ENCODE measurements around the gene HBG1.
"Not testable (repeated sequence)": the region's sequence is repeated elsewhere in the genome, so short reads cannot be mapped to it uniquely, and the experiment has no call there.

HBG1 gene

GRCh38 chr11:5250543-5251204, 1.0 kb upstream of the HBG1 start (continued):
- no peak for TF ChIP-seq CREB5 (CRISPR knock-in tag; IDR thresholded peaks at IDR 0.05; ENCODE audit: low read depth)

GRCh38 chr11:5248498-5248897, 1.2 kb downstream of the HBG1 start:
- not testable (repeated sequence) for ATAC-seq

GRCh38 chr11:5247472-5248192, 2.0 kb downstream of the HBG1 start:
- ATAC-seq = no peak
- TF ChIP-seq ZNF565 (CRISPR knock-in tag; conservative IDR thresholded peaks at IDR 0.05; ENCODE audit: low read depth) = no peak
- TF ChIP-seq OSR1 (CRISPR knock-in tag; IDR thresholded peaks at IDR 0.05) = no peak
- no peak for TF ChIP-seq ZNF8 (CRISPR knock-in tag; IDR thresholded peaks at IDR 0.05)

GRCh38 chr11:5246772-5247471, 2.7 kb downstream of the HBG1 start:
- no peak for TF ChIP-seq ISL1 (CRISPR knock-in tag; IDR thresholded peaks at IDR 0.05)
- TF ChIP-seq ZNF565 (CRISPR knock-in tag; conservative IDR thresholded peaks at IDR 0.05; ENCODE audit: low read depth) = no peak
- no peak for TF ChIP-seq ZFP30 (CRISPR knock-in tag; IDR thresholded peaks at IDR 0.05)
- no peak for TF ChIP-seq TSHZ2 (CRISPR knock-in tag; IDR thresholded peaks at IDR 0.05)
- TF ChIP-seq ZNF70 (CRISPR knock-in tag; IDR thresholded peaks at IDR 0.05) = no peak
- no peak for TF ChIP-seq SNAI2 (CRISPR knock-in tag; IDR thresholded peaks at IDR 0.05)
- TF ChIP-seq CREB5 (CRISPR knock-in tag; IDR thresholded peaks at IDR 0.05; ENCODE audit: low read depth) = no peak
- no peak for TF ChIP-seq CSRNP3 (CRISPR knock-in tag; IDR thresholded peaks at IDR 0.05)
- TF ChIP-seq ARNTL (CRISPR knock-in tag; IDR thresholded peaks at IDR 0.05; ENCODE audit: borderline replicate concordance, low read depth) = no peak
- no peak for TF ChIP-seq CSDC2 (CRISPR knock-in tag; IDR thresholded peaks at IDR 0.05)
- TF ChIP-seq RARB (CRISPR knock-in tag; IDR thresholded peaks at IDR 0.05) = no peak
- no peak for TF ChIP-seq ZNF8 (CRISPR knock-in tag; IDR thresholded peaks at IDR 0.05)
- TF ChIP-seq TOX (CRISPR knock-in tag; IDR thresholded peaks at IDR 0.05; ENCODE audit: borderline replicate concordance) = no peak
- TF ChIP-seq PATZ1 (CRISPR knock-in tag; IDR thresholded peaks at IDR 0.05; ENCODE audit: borderline replicate concordance) = no peak
- no peak for TF ChIP-seq GLIS3 (CRISPR knock-in tag; IDR thresholded peaks at IDR 0.05)
- TF ChIP-seq BACH2 (CRISPR knock-in tag; IDR thresholded peaks at IDR 0.05; ENCODE audit: borderline replicate concordance) = no peak
- no peak for TF ChIP-seq TCF4 (CRISPR knock-in tag; IDR thresholded peaks at IDR 0.05; ENCODE audit: borderline replicate concordance)
- TF ChIP-seq ZC3H10 (CRISPR knock-in tag; IDR thresholded peaks at IDR 0.05) = no peak
- TF ChIP-seq OSR1 (CRISPR knock-in tag; IDR thresholded peaks at IDR 0.05) = no peak

More at GRCh38 chr11:5246772-5247471, 2.7 kb downstream of the HBG1 start:
- ATAC-seq = no peak

All from SK-N-SH treated with all-trans-retinoic acid at 6 μM for 48 hours (cell line).